ENCODE measurements around the gene NRARP.

- TF ChIP-seq, protein P1, sequence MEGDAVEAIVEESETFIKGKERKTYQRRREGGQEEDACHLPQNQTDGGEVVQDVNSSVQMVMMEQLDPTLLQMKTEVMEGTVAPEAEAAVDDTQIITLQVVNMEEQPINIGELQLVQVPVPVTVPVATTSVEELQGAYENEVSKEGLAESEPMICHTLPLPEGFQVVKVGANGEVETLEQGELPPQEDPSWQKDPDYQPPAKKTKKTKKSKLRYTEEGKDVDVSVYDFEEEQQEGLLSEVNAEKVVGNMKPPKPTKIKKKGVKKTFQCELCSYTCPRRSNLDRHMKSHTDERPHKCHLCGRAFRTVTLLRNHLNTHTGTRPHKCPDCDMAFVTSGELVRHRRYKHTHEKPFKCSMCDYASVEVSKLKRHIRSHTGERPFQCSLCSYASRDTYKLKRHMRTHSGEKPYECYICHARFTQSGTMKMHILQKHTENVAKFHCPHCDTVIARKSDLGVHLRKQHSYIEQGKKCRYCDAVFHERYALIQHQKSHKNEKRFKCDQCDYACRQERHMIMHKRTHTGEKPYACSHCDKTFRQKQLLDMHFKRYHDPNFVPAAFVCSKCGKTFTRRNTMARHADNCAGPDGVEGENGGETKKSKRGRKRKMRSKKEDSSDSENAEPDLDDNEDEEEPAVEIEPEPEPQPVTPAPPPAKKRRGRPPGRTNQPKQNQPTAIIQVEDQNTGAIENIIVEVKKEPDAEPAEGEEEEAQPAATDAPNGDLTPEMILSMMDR (IDR thresholded peaks at IDR 0.05; ENCODE audit: low read length) = no peak
- TF ChIP-seq EZH2 (optimal IDR thresholded peaks at IDR 0.05; ENCODE audit: low read depth, low read length) = no peak
- no peak for TF ChIP-seq EZH2phosphoT487 (IDR thresholded peaks at IDR 0.05; ENCODE audit: low read length)
Observed at GRCh38 chr9:137280474-137281344, 21.4 kb downstream of the NRARP start.
